GM19455 (cell line): Measurements from ENCODE around the gene FGR.

Source experiments
- ATAC-seq: cut with Tn5 transposase; IDR thresholded peaks from one replicate; pipeline ENCODE4 v1.9.1; 2021; ENCODE audit not compliant: unreplicated experiment

Gene FGR

DNA sequence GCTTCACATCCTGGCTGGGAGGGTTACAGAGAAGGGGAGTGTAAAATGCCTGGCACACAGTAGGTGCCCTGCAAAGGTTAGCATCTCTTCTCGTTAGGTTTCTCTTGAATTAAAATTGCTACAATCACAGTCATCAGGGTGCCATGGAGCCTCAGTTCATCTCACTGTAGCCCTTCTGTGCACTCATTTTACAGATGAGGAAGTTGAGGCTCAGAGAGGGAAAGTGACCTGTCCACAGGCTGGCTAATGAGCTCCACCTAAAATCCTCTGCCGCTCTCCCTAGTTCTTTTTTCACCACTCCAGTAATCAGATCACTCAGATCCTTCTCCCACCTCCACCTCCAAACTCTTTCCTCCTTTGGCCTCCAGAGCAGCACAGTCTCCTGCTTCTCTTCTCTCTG, 17.6 kb downstream of the FGR start:
- ATAC-seq, result no peak

DNA sequence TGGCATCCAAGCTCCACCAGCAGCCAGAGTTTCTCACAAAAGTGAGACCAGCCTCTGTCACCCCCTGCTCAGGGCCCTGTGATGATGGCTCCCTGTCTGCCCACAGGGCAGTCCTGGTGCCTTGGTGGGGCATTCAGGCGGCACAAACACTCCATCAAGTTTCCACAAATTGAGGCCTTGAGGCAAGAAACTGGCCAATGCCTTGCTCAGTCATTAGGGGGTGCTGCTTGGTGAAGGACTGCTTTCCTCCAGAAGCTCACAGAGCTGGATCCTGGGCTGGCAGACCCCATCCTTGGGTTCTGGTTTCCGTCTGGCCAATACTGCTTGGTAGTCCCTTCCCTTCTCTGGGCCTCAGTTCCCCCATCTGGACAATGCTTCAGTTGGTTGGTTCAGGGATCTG, 18.5 kb downstream of the FGR start:
- ATAC-seq, result no peak

DNA sequence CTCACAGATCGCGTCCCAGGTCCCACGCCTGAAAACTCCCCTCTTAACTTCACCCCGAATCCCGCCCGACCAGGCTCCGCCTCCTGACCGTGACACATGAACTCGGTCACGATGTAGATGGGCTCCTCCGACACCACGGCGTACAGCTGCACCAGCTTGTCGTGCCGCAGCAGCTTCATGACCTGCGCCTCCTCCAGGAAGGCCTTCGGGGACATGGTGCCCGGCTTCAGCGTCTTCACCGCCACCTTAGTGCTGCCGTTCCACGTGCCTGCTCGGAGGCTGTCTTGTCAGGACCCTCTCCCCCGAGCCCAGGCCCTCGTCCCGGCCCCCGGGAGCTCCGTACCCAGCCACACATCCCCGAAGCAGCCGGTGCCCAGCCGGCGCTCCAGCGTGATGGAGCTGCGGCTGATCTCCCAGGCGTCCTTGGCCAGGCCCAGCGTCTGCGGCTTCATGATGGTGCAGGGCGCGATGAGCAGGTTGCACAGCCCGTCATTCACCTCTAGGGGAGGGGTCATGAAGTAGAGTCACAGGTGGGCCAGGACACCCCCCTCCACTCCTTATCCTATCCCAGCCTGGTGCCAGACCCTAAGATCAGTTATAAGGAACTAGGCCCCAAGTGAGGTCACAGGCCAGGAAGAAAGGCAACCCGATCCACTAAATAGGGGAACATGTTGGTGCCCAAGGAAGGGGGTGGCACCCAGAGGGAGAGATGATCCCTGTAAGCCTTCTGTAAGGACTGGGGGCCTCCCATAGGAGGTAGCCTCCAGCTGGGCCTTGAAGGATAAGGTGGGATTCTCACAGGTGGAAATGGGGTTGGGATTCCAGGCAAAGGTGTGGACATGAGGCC, 19.4 kb downstream of the FGR start:
- ATAC-seq, result no peak

DNA sequence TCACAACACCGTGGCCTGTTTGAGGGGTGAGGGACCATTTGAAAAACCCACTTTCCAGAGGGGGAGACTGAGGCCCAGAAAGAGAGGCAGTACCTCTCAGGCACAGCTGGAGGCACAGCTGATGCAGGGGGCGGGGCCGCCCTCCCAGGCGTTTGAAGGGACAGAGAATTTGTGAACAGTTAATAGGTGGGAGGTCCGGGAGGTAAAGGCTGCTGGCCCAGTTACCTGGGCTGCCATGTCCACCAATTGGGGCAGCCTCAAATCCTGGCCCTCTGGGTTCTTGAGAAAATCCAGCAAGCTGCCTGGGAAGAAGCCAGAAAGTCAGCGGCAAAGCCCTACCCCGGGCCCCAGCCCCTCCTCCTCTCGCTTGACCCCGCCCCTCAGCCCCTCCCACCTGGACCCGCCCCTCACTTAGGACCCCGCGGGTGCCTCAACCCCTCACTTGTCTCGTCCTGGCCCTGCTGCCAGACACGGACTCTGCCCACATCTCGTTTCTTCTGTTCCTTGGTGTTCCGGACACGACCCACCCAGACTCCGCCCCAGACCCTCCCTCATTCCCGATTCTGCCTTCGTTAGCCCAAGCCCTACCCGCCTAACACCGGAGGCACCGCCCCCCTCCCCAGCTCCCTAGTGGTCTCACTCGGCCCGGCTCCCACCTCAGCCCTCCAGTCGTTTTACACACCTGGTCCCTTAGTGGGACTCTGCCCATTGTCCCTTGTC, 20.2 kb downstream of the FGR start:
- ATAC-seq, result no peak

DNA sequence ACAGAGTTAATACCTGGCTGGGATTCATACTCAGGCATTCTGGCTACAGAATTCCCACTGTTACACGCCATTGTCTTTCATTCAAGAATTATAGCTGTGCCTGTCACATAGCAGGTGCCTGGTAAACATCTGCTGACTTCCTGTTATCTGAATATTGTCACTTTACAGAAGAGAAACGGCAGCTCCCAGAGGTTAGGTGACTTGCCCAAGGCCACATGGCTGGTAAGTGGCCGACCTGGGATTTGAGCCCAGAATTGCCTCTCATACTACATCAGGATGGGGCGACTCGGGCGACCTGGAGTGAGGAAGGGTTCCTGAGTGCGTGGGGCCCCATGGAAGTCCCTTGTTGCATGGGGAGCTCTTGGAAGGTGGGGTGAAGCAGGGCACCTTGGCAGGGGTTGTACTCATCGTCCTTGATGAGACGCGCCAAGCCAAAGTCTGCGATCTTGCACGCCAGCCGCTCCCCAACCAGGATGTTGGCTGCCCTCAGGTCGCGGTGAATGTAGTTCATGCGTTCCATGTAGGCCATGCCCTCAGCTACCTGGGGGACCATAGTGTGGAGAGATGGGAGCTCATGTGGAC, 20.9 kb downstream of the FGR start:
- ATAC-seq, result no peak

DNA sequence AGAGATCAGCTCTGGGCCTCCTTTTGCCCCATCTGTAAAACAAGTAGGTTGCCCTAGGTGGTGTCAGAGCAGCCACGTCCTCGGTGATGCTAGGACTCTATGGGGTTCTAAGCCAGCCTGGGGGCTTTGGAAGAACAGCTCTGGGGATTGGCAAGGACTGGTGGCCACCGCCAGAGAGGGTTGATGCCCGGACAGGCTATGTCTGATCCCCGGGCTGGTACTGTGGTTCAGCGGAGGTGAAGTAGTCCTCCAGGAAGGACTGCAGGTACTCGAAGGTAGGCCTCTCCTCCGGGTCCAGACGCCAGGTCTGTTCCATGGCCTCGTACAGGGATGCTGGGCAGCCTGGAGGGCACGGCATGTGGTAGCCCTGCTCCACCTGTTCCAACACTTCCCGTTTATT, 22.3 kb downstream of the FGR start:
- no peak for ATAC-seq

DNA sequence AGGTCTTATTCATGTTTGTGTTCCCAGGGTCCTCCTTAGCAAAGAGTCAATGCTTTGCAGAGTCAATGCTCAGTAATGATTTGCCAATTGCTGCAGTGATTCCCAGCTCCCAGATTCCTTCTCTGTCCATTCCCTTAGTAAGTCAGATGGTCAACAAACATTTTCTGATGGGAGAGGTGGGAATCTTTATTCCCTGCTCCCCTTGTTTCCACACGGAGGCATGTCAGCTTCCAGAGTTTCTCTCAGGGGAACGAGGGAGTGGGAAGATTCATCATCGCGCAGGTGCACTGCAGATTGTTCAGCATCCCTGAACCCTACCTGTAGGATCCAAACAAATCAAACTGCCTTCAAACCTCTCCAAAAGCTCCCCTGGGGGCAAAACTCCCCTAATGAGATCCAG, 23.5 kb downstream of the FGR start:
- ATAC-seq, result no peak

DNA sequence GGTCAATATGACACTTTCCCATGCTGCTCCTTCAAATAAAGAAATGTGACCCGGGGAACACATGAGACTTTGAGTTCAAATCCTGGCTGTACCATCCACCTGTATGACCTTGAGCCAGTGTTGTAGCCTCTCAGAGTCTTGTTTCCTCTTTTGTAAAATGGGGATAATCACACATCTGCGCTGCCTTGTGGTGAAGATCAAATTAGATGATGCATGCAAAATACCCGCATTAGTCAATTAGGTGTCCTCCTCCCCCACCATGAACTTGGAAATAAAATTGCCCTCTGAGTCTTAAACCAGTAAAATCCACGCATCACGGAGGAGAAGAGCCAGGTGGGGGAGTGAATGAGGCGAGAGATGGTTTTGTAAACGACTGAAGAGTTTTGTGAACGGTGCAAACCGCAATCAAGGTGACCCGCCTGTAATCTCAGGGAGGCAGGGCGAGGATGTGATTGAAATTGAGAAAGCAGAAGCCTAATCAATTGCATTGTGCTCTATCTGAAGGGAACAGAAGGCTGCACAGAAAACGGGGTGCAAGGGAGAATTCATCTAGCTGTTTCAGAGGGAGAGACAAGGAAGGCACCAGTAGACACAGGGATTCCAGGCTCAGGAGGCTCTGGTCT, 25.3 kb downstream of the FGR start:
- ATAC-seq, result no peak

DNA sequence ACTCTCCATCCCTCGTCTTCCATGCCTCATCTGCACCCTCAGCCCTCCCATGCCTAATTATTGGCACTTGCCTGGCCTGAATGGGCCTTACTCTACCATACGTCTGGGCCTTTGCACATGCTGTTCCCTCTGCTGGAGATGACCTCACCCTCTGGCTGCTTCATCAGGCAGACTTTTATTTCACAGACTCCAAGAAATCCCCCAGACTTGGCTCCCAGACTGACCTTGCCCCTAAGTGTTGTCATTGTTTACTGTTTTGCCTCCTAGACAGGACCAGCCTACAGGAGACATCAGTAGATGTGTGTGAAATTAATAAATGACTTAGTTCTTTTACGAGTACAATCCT, 25.8 kb downstream of the FGR start:
- ATAC-seq, result no peak

DNA sequence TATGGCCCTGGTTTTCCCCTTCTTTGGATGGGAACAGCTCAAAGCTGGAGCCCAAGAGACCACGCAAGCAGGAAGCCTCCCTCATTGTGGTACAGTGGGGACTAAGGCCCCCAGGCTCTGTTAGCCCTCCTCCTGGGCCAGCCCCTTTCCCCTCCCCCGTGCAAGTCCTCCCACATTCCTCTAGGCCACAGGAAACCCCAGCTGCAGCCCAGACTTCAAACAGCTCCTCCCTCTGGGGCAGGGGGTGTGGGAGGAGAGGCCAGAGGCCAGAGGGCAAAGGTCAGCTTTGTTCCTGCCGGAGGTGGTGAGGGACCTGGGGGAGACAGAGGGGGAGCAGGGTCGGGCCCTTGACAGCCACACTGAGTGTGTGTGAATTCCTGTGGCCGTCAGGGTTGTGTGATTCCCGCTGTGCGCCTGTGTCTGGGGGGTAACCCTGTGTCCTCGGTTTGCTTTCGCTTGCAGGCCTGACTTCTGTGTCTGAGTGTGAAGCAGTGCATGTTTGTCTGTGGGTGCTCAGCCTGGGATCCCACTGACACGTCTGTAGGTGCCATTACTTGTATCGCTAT, 27.7 kb downstream of the FGR start:
- ATAC-seq, result no peak

DNA sequence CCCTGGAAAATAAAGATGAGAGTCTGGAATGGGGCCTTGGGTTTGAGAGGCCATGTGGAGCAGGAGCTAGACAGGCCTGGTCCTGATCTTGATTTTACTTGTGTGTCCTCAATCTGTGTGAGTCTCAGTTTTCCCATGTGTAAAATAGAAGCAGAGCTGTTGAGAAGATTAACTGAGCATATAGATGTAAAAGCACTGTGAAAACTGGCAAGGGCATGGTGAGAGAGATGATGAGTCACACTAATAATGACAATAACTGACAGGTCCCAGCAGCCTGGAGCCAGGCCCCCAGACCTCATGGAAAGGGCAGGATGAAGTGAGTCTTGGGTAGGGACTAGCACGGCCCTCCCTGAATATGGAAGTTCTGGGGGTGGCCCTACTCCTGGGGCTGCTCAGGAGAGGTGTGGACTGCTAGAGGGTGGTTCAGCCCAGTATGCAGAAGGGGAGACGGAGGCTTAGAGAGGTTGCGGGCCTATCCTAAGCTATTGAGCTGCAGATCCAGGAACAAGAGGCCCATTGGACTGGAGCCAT, 28.2 kb downstream of the FGR start:
- ATAC-seq, result no peak

DNA sequence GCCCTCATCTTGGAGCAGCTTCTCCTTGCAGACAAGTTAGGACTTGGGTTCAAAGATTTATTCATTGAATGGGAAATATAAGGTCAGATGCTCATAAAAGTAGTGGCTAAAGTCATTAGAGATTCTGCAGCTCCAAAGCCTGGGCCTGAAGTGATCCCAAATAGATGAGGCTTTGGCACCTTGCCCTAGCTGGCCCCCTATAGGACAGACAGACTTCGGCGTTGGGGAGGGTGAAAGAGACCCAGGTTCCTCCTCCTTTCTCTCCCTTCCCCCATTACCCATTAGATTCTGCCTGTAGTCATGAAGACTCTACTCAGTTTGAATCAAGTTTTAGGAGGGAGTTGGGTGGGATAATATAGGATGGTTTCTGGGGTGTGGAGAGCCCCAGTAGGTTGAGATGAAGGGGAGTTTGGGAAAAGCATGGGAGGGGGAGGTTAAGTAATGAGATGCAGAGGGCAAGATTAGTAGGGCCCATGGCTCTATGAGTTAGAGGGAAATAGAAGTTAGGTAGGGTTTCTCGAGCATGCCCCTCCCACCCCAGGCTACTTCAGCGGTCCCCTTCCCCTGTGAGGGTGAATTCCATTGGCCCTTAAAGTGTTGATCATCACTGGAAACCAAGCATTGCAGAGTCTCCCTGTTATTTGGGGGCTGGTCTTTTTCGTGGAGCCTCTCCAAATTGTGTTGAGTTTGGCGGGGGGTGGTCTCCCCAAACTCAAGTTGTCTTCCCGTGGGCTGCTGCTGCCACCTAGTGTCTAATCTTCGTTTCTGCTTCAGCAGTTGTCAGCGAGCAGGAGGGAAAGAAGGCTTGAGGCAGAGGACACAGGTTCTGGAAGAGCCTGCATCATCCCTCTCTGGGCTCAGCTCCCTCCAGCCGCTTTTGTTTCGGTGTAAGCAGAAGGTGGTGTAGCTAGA, 28.9 kb downstream of the FGR start:
- ATAC-seq, result no peak

DNA sequence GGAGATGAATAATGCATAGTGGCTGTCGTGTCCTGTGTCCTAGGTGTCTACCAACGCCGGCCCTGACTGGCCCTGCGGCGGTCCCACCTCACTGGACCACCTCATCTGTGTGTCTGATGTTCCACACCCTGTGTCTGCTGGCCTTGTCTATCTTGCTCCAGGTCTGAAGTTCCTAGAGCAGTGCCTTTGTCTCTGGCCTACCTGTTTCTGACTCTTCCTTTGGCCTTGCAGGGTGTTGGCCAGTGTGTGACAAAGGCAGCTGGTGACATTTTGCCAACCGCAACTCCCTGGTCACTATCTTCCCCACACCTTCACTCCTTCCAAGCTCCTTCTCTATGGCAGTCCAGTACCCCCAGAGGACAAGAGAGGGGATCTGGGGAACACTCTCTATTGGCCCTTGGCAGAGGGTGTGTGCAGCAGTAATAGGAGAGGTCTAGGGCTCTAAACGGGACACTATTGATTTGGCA, 29.7 kb downstream of the FGR start:
- ATAC-seq, result no peak

DNA sequence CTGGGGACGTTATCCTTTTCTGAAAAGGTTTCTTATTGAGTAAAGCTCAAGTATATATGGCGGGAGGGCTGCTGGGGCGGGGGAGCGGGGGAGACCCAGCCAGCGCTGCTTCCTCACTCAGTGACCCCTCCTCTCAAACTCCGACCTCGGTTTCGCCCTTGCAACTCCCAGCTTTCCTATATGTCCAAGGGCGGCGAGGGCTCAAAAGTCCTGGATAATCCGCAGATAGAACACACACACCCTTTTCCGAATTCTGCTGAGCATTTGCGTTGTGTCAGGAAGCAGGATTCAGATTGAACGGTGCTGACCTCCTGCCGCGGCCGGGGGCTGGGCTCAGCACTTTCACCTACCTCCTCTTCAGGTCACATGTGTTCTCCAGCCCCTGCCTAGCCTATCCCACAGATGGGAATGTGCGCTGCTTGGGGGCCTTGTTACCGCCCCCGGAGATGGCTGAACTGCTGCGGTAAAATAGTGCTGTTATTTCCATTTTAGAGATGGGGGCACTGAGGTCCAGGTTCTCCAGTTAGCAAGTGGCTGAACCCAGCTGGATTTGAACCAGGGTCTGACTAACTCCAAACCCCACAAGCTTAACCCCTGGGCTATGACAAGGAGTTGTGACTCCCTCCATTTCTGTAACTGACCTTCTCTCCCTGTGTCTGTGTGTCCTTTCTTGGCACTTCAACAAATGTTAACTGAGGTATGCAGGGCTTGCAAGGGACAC, 30.2 kb downstream of the FGR start:
- ATAC-seq, result no peak

DNA sequence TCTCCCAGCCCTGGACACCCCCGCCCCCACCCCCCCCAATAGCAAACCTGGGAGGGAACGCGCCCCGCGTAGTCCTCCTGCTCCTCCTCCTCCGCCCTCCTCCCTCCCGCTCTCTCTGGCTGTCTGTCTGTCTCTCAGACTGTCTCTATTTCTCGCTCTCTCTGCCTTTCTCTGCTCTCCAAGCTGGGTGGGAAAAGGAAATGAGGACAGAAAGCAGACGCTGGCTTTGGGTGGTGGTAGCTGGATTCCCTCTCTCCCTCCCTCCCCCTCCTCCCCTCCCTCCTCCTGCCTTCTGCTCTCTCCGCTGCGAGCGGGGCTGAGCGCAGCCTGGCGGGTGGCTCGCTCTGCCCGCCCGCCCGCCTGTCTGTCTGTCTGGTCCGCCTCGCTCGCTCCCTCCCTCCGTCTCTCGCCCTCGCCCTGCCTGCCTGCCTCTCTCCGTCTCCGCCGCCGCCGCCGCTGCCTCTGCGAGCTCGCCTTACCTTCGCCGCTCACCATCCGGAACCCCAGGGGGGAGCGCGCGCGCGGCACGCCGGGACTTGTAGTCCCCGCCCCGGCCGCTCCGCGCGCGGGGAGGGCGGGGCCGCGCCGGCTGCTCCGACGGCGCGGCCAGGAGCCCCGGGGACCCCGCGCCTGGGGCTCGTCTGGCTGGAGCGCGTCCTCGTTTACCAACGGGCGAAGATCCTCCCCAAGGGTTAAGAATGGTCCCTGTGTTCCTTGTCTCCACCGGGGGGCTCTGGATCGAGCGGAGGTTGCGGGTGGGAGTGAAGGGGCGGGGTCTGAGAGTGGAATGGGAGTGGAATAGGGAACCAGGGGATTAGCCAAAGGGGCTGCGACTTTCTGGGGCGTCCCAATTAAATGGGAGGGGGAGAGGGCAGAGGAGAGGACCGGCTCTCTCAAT, 31.1 kb downstream of the FGR start, which contains the start of gene AHDC1:
Gene AHDC1, minus strand, starts transcription at position 464 of the 898 bp plus-strand sequence. CDS start 52,029 bp downstream, outside the sequence.
- no peak for ATAC-seq

DNA sequence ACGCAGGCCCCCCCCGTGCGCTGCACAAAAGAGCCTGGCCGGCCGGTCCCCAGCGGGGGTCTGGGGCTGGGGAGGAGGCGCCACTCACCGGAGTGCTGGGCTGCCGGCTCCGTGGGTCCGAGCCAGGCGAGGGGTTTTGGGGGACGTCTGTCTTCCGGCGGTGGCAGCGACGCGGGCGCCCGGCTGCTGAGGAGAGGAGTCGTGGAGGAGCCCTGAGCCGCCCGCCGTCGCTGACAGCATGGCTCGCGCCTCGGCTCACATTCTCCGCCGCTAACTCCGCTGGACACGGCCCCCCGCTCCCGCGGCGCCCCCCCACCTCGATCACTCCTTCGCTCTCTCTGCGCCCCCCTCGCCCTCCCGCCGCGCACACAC, 31.7 kb downstream of the FGR start:
- no peak for ATAC-seq

DNA sequence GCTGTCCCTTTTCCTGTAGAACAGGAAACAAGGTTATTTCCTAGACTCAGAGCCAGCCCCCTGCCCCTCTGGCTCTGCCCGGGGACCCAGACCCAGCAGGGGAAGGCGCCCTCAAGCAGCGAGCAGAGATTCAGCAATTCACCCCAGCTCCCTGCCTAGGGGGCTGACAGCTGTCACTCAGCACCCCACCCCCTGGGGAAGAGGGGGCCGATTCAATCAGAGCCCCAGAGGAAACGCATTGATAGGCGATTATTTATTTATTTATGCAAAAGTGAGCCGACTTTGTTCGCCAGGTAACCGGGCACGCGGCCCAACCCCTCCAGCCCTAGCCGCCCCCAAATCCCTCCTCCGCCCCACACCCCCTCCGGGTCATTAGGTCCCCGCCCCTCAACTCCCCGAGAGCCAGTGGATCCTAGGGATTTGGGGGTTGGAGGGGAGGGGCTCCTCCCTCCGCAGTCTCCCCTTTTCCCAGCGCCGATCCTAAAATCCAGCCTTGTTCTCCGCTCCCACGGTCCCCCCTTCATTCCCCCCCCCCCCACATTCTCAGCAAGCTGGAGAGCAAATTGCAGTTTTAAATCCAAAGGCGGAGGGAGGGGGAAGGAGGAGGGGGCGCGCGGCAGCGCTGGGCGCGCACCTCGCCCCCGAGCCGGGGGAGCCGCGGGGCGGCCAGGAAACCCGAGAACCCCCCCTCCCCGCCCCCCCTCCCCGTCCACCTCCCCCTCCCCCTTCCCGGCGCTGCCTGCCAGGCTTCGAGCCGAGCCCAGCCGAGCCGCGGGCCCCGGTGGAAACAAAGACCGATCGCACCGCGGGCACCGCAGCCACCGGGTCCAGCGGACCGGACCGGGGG, 32.3 kb downstream of the FGR start:
- ATAC-seq, result no peak
